GM12873 (cell line): ENCODE results near the gene ZBTB18.

Source experiments
- CTCF ChIP-seq: IDR thresholded peaks from 2 replicates; pipeline ENCODE4 v1.5.1; 2012; ENCODE audit warnings: low read depth, mild to moderate bottlenecking, moderate library complexity, low read length, control low read depth; ENCODE audit not compliant: insufficient read depth; ENCODE audit errors: missing control alignments

Gene ZBTB18

GRCh38 chr1:244050014-244050834 is 859 bp upstream of the ZBTB18 start:
- TF ChIP-seq CTCF: no peak

GRCh38 chr1:244052016-244052727 is 1.1 kb downstream of the ZBTB18 start:
- TF ChIP-seq CTCF: no peak

GRCh38 chr1:244052728-244053312 is 1.7 kb downstream of the ZBTB18 start:
- TF ChIP-seq CTCF: no peak

DNA sequence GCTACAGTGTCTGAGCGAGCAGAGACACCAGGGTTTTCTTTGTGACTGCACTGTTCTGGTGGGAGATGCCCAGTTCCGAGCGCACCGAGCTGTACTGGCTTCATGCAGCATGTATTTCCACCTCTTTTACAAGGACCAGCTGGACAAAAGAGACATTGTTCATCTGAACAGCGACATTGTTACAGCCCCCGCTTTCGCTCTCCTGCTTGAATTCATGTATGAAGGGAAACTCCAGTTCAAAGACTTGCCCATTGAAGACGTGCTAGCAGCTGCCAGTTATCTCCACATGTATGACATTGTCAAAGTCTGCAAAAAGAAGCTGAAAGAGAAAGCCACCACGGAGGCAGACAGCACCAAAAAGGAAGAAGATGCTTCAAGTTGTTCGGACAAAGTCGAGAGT is 2.7 kb downstream of the ZBTB18 start:
- TF ChIP-seq CTCF: no peak

DNA sequence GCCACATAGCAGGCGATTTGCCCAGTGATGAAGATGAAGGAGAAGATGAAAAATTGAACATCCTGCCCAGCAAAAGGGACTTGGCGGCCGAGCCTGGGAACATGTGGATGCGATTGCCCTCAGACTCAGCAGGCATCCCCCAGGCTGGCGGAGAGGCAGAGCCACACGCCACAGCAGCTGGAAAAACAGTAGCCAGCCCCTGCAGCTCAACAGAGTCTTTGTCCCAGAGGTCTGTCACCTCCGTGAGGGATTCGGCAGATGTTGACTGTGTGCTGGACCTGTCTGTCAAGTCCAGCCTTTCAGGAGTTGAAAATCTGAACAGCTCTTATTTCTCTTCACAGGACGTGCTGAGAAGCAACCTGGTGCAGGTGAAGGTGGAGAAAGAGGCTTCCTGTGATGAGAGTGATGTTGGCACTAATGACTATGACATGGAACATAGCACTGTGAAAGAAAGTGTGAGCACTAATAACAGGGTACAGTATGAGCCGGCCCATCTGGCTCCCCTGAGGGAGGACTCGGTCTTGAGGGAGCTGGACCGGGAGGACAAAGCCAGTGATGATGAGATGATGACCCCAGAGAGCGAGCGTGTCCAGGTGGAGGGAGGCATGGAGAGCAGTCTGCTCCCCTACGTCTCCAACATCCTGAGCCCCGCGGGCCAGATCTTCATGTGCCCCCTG is 3.3 kb downstream of the ZBTB18 start:
- TF ChIP-seq CTCF: no peak

DNA sequence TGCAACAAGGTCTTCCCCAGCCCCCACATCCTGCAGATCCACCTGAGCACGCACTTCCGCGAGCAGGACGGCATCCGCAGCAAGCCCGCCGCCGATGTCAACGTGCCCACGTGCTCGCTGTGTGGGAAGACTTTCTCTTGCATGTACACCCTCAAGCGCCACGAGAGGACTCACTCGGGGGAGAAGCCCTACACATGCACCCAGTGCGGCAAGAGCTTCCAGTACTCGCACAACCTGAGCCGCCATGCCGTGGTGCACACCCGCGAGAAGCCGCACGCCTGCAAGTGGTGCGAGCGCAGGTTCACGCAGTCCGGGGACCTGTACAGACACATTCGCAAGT is 3.8 kb downstream of the ZBTB18 start:
- no peak for TF ChIP-seq CTCF

- no peak for TF ChIP-seq CTCF
Observed at GRCh38 chr1:244056577-244056976, 5.5 kb downstream of the ZBTB18 start.
